Heart right ventricle (tissue), 16 donors: Measurements from ENCODE around the gene XIST. TPM values are rescaled to one million over a fixed set of nuclear protein-coding genes. Genes with fewer than 3 reads are reported as not detected.

Experiments used
- ATAC-seq, 8 donors: fragments of 200-7000 bp; cut with Tn5 transposase; one replicate each; pipeline ENCODE4 v1.9.1; 2020; ENCODE audit warnings: mild to moderate bottlenecking in 8 of 8, moderate library complexity in 8 of 8, moderate number of reproducible peaks in 1 of 8
- DNase-seq, 2 donors: peaks; one replicate each; pipeline ENCODE4 v3.0.0-alpha.2; 2020
- H3K27ac ChIP-seq, 10 donors: fragments of 200-600 bp; sonication (generic) in 2 of 10; one replicate each; pipeline versions ENCODE4 v1.5.0 to v1.8.0; 2020 to 2022; ENCODE audit warnings: mild to moderate bottlenecking in 3 of 10
- H3K27me3 ChIP-seq, 7 donors: fragments of 200-600 bp; one replicate each; pipeline ENCODE4 v1.8.0; 2021 to 2022; ENCODE audit warnings: mild to moderate bottlenecking in 2 of 7
- H3K36me3 ChIP-seq, 9 donors: fragments of 200-600 bp; sonication (generic) in 1 of 9; one replicate each; pipeline versions ENCODE4 v1.5.0 to v1.8.0; 2020 to 2022; ENCODE audit warnings: mild to moderate bottlenecking in 2 of 9
- H3K4me1 ChIP-seq, 9 donors: fragments of 200-600 bp; sonication (generic) in 1 of 9; one replicate each; pipeline versions ENCODE4 v1.5.0 to v1.8.0; 2020 to 2022; ENCODE audit warnings: mild to moderate bottlenecking in 4 of 9
- H3K4me3 ChIP-seq, 10 donors: fragments of 200-600 bp; sonication (generic) in 2 of 10; one replicate each; pipeline versions ENCODE4 v1.5.0 to v1.8.0; 2020 to 2022; ENCODE audit warnings: mild to moderate bottlenecking in 7 of 10, moderate library complexity in 2 of 10
- H3K9me3 ChIP-seq, 11 donors: fragments of 200-600 bp in 10 of 11; sonication (generic) in 2 of 11; one replicate each; pipeline versions ENCODE4 v1.5.0 to v1.8.0; 2013 to 2022; ENCODE audit warnings: mild to moderate bottlenecking in 2 of 11, control low read depth in 1 of 11, moderate library complexity in 1 of 11
- WGBS, 2 donors: extraction: QIAGEN DNeasy Blood & Tissue Kit; methylation state at CpG; one replicate each; pipeline ENCODE4 v1.1.7; 2013; ENCODE audit warnings: inconsistent platforms in 1 of 2; 5-methylcytosine and 5-hydroxymethylcytosine counted together
- intact Hi-C, 10 donors: fragments of 100-400 bp; cut with DNase I; formaldehyde crosslinking; loops; one replicate each; pipeline versions ENCODE4 v1.11.1 to v1.14.2; 2022
- polyA plus RNA-seq, 2 donors: library from polyadenylated mRNA; stranded (reverse); fragments of 200-250 nt; gene quantifications; one replicate each; pipeline ENCODE4 v1.2.3, GENCODE V29; 2013
- total RNA-seq, 10 donors: library from RNA; stranded (reverse); fragmentation: NEBNext Ultra II Directional in 3 of 10; extraction: Animal tissue kit (Norgen Biotek cat#: 25700) in 3 of 10; gene quantifications; one replicate each; pipeline versions ENCODE4 v1.2.1 to v1.2.4, GENCODE V29; 2021 to 2023
- TF ChIP-seq, protein P1 (sequence below), 9 donors: fragments of 200-600 bp; sonication (generic) in 2 of 9; IDR thresholded peaks; one replicate each; pipeline versions ENCODE4 v1.5.0 to v1.8.0; 2021 to 2022; ENCODE audit warnings: antibody characterized with exemption in 9 of 9, mild to moderate bottlenecking in 5 of 9, moderate library complexity in 1 of 9
- donor health status: Arrhythmogenic right ventricular cardiomyopathy.
- donor health status: ischemic (EF 13 %, LVEDD 7.1; RV severe dilation, severe dysfunction).
- donor health status: healthy with polysubstance abuse.
- donor health status: DM: no; HTN: yes; CAD: no.
- donor health status: DM: no; HTN: no; CAD: no.
- donor health status: ischemic (EF 25% LVEDD 6.9; RV normal size, moderate dysfunction).
- donor health status: ischemic (EF 25% LVEDD 5.7; RV mildly dilated, moderate dysfunction).
- donor health status: healthy.
- donor health status: DM: yes; HTN: yes; CAD: no.
- donor health status: Ischemic cardiomyopathy.
- donor health status: ischemic (EF 35%, LVEDD 5.7; RV mildly dilated, moderate dysfunction).
- donor health status: nonischemic (EF 11% LVEDD 7.7; RV severe dilation, severe dysfunction).
- donor health status: DM: yes; HTN: yes; CAD: no.
- donor health status: PGD.
- donor health status: ischemic (EF 29% LVEDD 5.4; RV normal size, mild dysfunction).
- donor health status: nonischemic (EF 23%, LVEDD 6.1; RV moderate dilation, normal function).

XIST gene
- total and polyA plus RNA-seq, 12 donors, result 0.07 to 105 (median 0.43) TPM

- Histone ChIP-seq H3K27ac (no peak overlapping the region), H3K4me3 (no peak overlapping the region), H3K9me3 (no peaks in the 10 kb centered on the region), H3K27me3 (no peaks in the 10 kb centered on the region), H3K36me3 (peaks cover 0 to 94% (median 0%) of the 10 kb centered on the region in 9 donors), H3K4me1 (peaks cover 0 to 16% (median 0%) of the 10 kb centered on the region in 9 donors)
- WGBS, 2 donors, result 77 to 85% methylated on average over 5 of the region's 5 CpGs
- DNase-seq (no peak), ATAC-seq (no peak)
- intact Hi-C loops, result no loop called here
- TF ChIP-seq, protein P1, sequence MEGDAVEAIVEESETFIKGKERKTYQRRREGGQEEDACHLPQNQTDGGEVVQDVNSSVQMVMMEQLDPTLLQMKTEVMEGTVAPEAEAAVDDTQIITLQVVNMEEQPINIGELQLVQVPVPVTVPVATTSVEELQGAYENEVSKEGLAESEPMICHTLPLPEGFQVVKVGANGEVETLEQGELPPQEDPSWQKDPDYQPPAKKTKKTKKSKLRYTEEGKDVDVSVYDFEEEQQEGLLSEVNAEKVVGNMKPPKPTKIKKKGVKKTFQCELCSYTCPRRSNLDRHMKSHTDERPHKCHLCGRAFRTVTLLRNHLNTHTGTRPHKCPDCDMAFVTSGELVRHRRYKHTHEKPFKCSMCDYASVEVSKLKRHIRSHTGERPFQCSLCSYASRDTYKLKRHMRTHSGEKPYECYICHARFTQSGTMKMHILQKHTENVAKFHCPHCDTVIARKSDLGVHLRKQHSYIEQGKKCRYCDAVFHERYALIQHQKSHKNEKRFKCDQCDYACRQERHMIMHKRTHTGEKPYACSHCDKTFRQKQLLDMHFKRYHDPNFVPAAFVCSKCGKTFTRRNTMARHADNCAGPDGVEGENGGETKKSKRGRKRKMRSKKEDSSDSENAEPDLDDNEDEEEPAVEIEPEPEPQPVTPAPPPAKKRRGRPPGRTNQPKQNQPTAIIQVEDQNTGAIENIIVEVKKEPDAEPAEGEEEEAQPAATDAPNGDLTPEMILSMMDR (IDR thresholded peaks at IDR 0.05), result no peak
Observed at GRCh38 chrX:73829890-73830466, 22.5 kb downstream of the XIST start.

GRCh38 chrX:73828080-73828720, 24.3 kb downstream of the XIST start:
- Histone ChIP-seq H3K9me3 (no peaks in the 10 kb centered on the region), H3K4me3 (no peak overlapping the region), H3K27ac (no peak overlapping the region), H3K27me3 (no peaks in the 10 kb centered on the region), H3K4me1 (peaks cover 0 to 14% (median 0%) of the 10 kb centered on the region in 9 donors), H3K36me3 (peaks cover 0 to 95% (median 0%) of the 10 kb centered on the region in 9 donors)
- TF ChIP-seq, protein P1 (IDR thresholded peaks at IDR 0.05), result no peak
- WGBS, 2 donors, result 66 to 77% methylated on average over 2 of the region's 2 CpGs
- intact Hi-C loops, result no loop called here
- DNase-seq (no peak), ATAC-seq (no peak)

DNA sequence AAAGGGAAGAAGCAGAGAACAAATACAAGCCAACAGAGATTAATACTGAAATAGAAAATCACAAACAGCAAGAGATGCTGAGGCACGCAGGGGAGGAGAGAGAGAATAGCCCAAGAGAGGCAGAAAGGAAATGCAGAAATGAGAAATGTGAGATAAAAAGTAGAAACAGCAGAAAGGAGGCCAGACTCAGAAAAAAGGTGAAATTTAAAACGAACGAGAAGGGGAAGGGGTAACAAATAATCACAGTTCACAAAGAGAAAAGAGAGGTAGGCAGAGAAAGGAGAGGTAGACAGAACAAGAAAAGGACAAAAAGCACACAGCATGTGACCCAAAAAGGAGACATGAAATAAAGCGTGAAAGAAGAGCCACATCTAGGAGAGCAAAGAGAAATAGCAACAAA, 25.1 kb downstream of the XIST start:
- no peaks in the 10 kb centered on the region for H3K9me3 ChIP-seq
- DNase-seq (no peak), ATAC-seq (no peak)
- 61 to 78% methylated on average over 4 of the region's 4 CpGs for WGBS, 2 donors
- peaks cover 0 to 95% (median 0%) of the 10 kb centered on the region in 9 donors for H3K36me3 ChIP-seq
- no peak overlapping the region for H3K4me3 ChIP-seq
- intact Hi-C loops, result no loop called here
- H3K4me1 ChIP-seq, result peaks cover 0 to 13% (median 0%) of the 10 kb centered on the region in 9 donors
- TF ChIP-seq, protein P1 (IDR thresholded peaks at IDR 0.05), result no peak
- no peak overlapping the region for H3K27ac ChIP-seq
- H3K27me3 ChIP-seq, result no peaks in the 10 kb centered on the region

DNA sequence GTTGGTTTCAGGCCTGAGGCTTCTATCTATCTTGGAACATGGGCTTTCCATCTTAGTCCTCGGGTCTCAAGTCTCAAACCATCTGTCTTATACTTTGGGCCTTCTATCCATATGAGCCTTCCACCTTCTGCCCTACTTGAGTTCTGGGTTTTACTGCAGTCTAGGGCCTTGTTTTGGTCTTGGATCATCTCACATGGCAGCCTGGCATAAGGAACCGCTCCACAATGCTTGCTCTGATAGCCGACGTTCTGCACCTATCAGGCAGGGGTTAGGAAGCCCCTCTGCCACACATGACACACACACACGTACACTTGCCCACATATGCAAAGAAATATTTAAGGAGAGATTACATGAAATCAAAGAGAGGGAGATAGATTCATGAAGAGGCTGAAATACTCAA, 25.5 kb downstream of the XIST start:
- no peak overlapping the region for H3K4me3 ChIP-seq
- 79 to 83% methylated on average over 5 of the region's 5 CpGs for WGBS, 2 donors
- intact Hi-C loops, result no loop called here
- ATAC-seq (no peak), DNase-seq (no peak)
- no peaks in the 10 kb centered on the region for H3K9me3 ChIP-seq
- peaks cover 0 to 95% (median 0%) of the 10 kb centered on the region in 9 donors for H3K36me3 ChIP-seq
- TF ChIP-seq, protein P1 (IDR thresholded peaks at IDR 0.05), result no peak
- H3K27me3 ChIP-seq, result no peaks in the 10 kb centered on the region
- H3K27ac ChIP-seq, result no peak overlapping the region
- H3K4me1 ChIP-seq, result peaks cover 0 to 9% (median 0%) of the 10 kb centered on the region in 9 donors
